Gastroesophageal sphincter (tissue), 4 donors: ENCODE measurements around the gene KRT6C. TPM values are rescaled to one million over a fixed set of nuclear protein-coding genes. Genes with fewer than 3 reads are reported as not detected.

Experiments
- ATAC-seq: fragments of 150-250 bp; one replicate; pipeline ENCODE4 v1.9.1; 2016; ENCODE audit warnings: mild to moderate bottlenecking, moderate library complexity
- H3K27ac ChIP-seq, 4 donors: fragments of 200-600 bp; sonication (generic) in 3 of 4; 1 replicate in 3 of 4; 2 replicates in 1 of 4; pipeline ENCODE4 v1.5.1; 2016 to 2019
- H3K27me3 ChIP-seq: fragments of 200-600 bp; sonication (generic); one replicate; pipeline ENCODE4 v1.5.1; 2019
- H3K36me3 ChIP-seq, 2 donors: fragments of 200-600 bp; sonication (generic); one replicate each; pipeline ENCODE4 v1.5.1; 2019; ENCODE audit warnings: control low read depth in 1 of 2
- H3K4me1 ChIP-seq, 3 donors: fragments of 200-600 bp; sonication (generic); 1 replicate in 2 of 3; 2 replicates in 1 of 3; pipeline ENCODE4 v1.5.1; 2016 to 2019; ENCODE audit warnings: control low read depth in 2 of 3
- H3K4me3 ChIP-seq, 2 donors: fragments of 200-600 bp; sonication (generic); one replicate each; pipeline ENCODE4 v1.5.1; 2019; ENCODE audit warnings: mild to moderate bottlenecking in 1 of 2, moderate library complexity in 1 of 2
- H3K9me3 ChIP-seq, 3 donors: fragments of 200-600 bp; sonication (generic); one replicate each; pipeline ENCODE4 v1.5.1; 2017 to 2019; ENCODE audit warnings: control low read depth in 2 of 3
- EP300 ChIP-seq: sonication (generic); formaldehyde crosslinking; IDR thresholded peaks from one replicate; pipeline ENCODE4 v1.6.1; 2017; ENCODE audit warnings: antibody characterized with exemption, mild to moderate bottlenecking
- POLR2A ChIP-seq, 2 donors: fragments of 450-650 bp; IDR thresholded peaks; one replicate each; pipeline ENCODE4 v1.6.1; 2017; ENCODE audit warnings: antibody characterized with exemption in 2 of 2, mild to moderate bottlenecking in 2 of 2, moderate library complexity in 1 of 2
- POLR2AphosphoS5 ChIP-seq: sonication (generic); formaldehyde crosslinking; IDR thresholded peaks from one replicate; pipeline ENCODE4 v1.6.1; 2017; ENCODE audit warnings: antibody characterized with exemption
- WGBS, 2 donors: methylation state at CpG; one replicate each; pipeline ENCODE4 v1.1.5; 2018; ENCODE audit warnings: low coverage in 1 of 2; 5-methylcytosine and 5-hydroxymethylcytosine counted together
- total RNA-seq, 4 donors: library from RNA; depleted of rRNA; stranded (reverse); fragments of >200 nt; gene quantifications; one replicate each; pipeline ENCODE4 v1.1.0, GENCODE V29; 2016
- TF ChIP-seq, protein P1 (sequence below), 4 experiments: fragments of 200-600 bp in 2 of 4; fragments of 450-650 bp in 2 of 4; sonication (generic) in 1 of 4; IDR thresholded peaks; one replicate each; pipeline ENCODE4 v1.5.1; 2017 to 2019; ENCODE audit warnings: antibody characterized with exemption in 4 of 4, mild to moderate bottlenecking in 2 of 4, moderate library complexity in 2 of 4

The KRT6C gene
- total RNA-seq, 4 donors from 2014 or later = 0.50 to 52.0 (median 17.1) TPM; not detected in 1

DNA sequence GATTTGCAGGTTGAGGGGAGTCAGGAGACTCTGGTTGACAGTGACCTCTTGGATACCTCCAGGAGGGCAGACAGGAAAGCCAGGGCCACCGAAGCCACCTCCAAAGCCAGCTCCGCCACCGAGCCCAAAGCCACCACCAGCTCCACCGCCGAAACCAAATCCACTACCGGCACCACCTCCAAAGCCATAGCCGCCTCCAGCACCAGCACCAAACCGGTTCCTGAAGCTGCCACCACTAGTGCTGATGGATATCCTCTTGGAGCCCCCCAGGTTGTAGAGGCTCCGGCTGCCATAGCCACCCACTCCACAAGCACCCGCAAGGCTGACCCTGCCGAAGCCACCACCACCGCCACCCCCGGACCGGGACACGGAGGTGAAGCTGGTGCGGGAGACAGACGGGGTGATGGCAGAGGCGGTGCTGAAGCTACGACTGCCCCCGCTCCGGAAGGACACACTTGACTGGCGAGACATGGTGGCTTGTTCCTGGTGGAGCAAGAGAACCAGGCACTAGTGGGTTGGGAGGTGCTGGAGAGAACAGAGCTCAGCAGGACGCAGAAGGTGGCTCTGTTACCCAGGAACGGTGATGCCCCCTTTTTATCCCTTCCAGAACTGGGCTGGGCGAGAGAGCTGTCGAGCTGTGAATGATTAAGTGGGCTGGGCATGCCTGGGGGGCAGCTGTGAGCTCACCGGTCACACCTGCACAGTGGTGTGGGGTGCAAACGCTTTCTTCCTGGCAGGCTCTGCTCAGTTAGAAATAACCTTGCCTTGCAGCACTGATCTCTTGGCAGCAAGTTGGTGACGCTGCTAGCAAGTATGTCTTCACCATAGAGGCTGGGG lies 46.4 kb upstream of the KRT6C start, which contains the start of gene KRT5:
Gene KRT5 (minus strand): TSS at position 569 of the 837 bp plus-strand sequence. CDS start 98 bp downstream, at position 471.
- H3K4me1 ChIP-seq = no peaks in the 10 kb centered on the region
- no peaks in the 10 kb centered on the region for H3K36me3 ChIP-seq
- WGBS, 2 donors = 75 to 79% methylated on average over 2 to 6 of the region's 29 CpGs
- H3K27ac ChIP-seq = no peak within 1 kb of the TSS
- H3K9me3 ChIP-seq = no peaks in the 10 kb centered on the region
- H3K27me3 ChIP-seq = peaks cover 11% of the 10 kb centered on the region
- ATAC-seq = no peak
- TF ChIP-seq EP300 (no peak), POLR2AphosphoS5 (no peak), POLR2A (IDR thresholded peaks at IDR 0.05) (no peak)
- TF ChIP-seq, protein P1, sequence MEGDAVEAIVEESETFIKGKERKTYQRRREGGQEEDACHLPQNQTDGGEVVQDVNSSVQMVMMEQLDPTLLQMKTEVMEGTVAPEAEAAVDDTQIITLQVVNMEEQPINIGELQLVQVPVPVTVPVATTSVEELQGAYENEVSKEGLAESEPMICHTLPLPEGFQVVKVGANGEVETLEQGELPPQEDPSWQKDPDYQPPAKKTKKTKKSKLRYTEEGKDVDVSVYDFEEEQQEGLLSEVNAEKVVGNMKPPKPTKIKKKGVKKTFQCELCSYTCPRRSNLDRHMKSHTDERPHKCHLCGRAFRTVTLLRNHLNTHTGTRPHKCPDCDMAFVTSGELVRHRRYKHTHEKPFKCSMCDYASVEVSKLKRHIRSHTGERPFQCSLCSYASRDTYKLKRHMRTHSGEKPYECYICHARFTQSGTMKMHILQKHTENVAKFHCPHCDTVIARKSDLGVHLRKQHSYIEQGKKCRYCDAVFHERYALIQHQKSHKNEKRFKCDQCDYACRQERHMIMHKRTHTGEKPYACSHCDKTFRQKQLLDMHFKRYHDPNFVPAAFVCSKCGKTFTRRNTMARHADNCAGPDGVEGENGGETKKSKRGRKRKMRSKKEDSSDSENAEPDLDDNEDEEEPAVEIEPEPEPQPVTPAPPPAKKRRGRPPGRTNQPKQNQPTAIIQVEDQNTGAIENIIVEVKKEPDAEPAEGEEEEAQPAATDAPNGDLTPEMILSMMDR (IDR thresholded peaks at IDR 0.05) = no peak
- H3K4me3 ChIP-seq = no peak within 1 kb of the TSS

DNA sequence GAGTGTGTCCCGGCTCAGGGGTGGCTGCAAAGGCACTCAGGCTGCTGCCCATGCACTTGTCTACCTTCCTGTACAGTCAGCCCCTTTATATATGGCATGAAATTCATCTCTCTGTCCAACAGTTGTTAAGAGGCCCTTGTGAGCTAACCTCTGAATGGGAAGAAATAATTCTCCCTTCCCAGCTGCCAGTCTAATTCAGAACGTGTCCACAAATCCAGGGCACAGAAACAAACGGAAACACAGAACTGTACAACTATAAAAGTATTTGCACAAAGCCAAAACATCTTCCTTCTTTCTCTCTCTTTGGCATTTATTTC lies 45.7 kb upstream of the KRT6C start:
- Histone ChIP-seq H3K27me3 (peaks cover 11% of the 10 kb centered on the region), H3K4me3 (no peak overlapping the region), H3K36me3 (no peaks in the 10 kb centered on the region), H3K9me3 (no peaks in the 10 kb centered on the region), H3K4me1 (no peaks in the 10 kb centered on the region), H3K27ac (no peak overlapping the region)
- whole genome bisulfite sequencing, 2 donors = 100% methylated on average over 1 of the region's 3 CpGs
- ATAC-seq = no peak
- no peak for TF ChIP-seq EP300

DNA sequence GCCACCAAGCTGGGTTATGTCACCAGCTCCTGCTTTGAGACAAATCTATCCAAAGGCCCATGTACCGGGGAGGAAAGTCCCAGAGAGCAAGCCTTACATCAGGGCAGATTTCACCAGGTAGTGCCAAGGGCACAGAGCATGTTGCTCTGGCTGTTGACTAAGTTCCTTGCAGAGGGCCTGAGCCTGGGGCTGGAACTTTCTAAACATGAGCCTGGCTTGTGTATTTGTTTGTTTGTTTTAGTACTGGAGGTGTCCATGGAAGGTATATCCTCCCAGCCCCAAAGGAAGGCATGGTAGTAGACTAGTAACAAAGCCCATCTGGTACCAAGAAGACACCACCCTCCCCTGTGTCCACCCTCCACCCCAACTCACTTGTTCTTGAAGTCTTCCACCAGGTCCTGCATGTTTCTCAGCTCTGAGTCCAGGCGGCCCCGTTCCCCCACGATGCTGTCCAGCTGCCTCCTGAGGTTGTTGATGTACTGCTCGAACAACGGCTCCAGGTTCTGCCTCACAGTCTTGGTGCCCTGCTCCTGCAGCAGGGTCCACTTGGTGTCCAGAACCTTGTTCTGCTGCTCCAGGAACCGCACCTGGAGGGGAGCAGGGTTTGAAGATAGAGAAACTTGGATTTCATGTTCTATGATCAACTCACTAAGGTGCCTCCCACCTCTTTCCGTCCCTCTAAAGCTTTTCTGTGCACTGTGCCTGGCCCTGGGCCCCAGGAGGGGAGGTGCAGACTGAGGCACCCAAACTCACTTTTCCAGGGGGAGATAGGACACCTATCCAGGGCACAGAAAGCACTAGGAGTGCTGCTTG lies 45.2 kb upstream of the KRT6C start:
- 79% methylated on average over 5 of the region's 8 CpGs; no CpG with 5 or more reads in 1 of the 2 donors for WGBS, 2 donors

DNA sequence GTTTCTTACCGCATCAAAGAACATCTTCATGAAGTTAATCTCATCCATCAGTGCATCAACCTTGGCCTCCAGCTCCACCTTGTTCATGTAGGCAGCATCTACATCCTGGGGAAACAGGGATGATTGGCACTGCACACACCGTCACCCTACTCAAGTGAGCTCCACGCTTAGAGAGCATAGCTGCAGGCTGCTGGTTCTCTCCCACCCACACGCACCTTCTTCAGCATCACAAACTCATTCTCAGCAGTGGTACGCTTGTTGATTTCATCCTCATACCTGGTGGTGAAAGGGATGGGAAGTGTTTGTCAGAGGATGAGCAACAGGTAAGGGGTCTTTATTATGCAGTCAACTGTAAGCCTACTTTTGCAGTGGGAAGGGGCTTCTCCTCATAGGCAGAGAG lies 44.3 kb upstream of the KRT6C start:
- H3K4me3 ChIP-seq = no peak overlapping the region
- 80 to 93% methylated on average over 3 to 5 of the region's 5 CpGs for WGBS, 2 donors

More for the DNA sequence above, 45.2 kb upstream of the KRT6C start:
- no peak for ATAC-seq
- no peak overlapping the region for H3K27ac ChIP-seq
- TF ChIP-seq POLR2AphosphoS5 (no peak), EP300 (no peak), POLR2A (IDR thresholded peaks at IDR 0.05) (no peak)
- TF ChIP-seq, protein P1 (IDR thresholded peaks at IDR 0.05) = no peak
- H3K4me3 ChIP-seq = no peak overlapping the region
- no peaks in the 10 kb centered on the region for H3K4me1 ChIP-seq
- H3K27me3 ChIP-seq = peaks cover 11% of the 10 kb centered on the region
- H3K9me3 ChIP-seq = no peaks in the 10 kb centered on the region
- H3K36me3 ChIP-seq = no peaks in the 10 kb centered on the region

More for the DNA sequence above, 44.3 kb upstream of the KRT6C start:
- ATAC-seq = no peak
- TF ChIP-seq POLR2AphosphoS5 (no peak), EP300 (no peak), POLR2A (IDR thresholded peaks at IDR 0.05) (no peak)
- TF ChIP-seq, protein P1 (IDR thresholded peaks at IDR 0.05) = no peak
- H3K9me3 ChIP-seq = no peaks in the 10 kb centered on the region
- H3K4me1 ChIP-seq = no peaks in the 10 kb centered on the region
- H3K27me3 ChIP-seq = peaks cover 11% of the 10 kb centered on the region
- H3K27ac ChIP-seq = no peak overlapping the region
- H3K36me3 ChIP-seq = no peaks in the 10 kb centered on the region
